Measurements from ENCODE around the gene WAS.

The WAS gene

DNA sequence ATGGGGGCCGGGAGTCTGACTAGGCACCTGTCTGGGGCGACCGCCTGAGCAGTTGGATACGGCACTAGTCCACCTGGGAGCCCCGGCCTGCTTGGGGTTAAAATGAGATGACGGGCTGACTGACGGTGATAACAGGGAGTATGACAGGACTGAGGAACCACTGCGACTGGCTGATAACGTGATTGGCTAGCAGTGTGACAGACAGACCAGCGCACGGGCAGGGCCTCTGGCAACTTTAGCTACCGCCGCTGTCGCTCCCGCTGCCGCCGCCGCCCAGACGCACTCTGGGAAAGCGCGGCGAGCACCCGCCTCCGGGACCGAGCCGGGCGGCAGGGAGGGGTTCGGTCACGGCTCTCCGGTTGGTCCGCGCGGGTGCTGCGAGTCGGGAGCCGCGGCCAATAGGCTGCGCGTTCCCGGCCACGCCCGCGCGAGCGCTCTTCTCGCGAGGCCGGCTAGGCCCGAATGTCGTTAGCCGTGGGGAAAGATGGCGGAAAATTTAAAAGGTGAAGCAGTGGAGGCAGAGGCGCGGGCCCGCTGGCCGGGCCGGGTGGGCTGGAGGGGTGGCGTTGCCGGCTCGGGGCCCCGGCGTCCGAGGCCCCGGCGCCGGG lies 12.8 kb downstream of the WAS start, which contains the start of gene SUV39H1:
Gene SUV39H1, plus strand, starts transcription at position 434 of the 608 bp plus-strand sequence. Its CDS starts 51 bp downstream, at position 485.
- TF ChIP-seq, protein P1, sequence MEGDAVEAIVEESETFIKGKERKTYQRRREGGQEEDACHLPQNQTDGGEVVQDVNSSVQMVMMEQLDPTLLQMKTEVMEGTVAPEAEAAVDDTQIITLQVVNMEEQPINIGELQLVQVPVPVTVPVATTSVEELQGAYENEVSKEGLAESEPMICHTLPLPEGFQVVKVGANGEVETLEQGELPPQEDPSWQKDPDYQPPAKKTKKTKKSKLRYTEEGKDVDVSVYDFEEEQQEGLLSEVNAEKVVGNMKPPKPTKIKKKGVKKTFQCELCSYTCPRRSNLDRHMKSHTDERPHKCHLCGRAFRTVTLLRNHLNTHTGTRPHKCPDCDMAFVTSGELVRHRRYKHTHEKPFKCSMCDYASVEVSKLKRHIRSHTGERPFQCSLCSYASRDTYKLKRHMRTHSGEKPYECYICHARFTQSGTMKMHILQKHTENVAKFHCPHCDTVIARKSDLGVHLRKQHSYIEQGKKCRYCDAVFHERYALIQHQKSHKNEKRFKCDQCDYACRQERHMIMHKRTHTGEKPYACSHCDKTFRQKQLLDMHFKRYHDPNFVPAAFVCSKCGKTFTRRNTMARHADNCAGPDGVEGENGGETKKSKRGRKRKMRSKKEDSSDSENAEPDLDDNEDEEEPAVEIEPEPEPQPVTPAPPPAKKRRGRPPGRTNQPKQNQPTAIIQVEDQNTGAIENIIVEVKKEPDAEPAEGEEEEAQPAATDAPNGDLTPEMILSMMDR (IDR thresholded peaks at IDR 0.05; ENCODE audit: borderline replicate concordance, control extremely low read depth, extremely low read depth, insufficient read depth, missing control alignments), result no peak
- DNase-seq (ENCODE audit: low spot score), result peak; percentile 94
- in situ Hi-C loops (cut with MboI; ENCODE audit: low sequenced_read_pairs, unreplicated experiment), result no loop called here

DNA sequence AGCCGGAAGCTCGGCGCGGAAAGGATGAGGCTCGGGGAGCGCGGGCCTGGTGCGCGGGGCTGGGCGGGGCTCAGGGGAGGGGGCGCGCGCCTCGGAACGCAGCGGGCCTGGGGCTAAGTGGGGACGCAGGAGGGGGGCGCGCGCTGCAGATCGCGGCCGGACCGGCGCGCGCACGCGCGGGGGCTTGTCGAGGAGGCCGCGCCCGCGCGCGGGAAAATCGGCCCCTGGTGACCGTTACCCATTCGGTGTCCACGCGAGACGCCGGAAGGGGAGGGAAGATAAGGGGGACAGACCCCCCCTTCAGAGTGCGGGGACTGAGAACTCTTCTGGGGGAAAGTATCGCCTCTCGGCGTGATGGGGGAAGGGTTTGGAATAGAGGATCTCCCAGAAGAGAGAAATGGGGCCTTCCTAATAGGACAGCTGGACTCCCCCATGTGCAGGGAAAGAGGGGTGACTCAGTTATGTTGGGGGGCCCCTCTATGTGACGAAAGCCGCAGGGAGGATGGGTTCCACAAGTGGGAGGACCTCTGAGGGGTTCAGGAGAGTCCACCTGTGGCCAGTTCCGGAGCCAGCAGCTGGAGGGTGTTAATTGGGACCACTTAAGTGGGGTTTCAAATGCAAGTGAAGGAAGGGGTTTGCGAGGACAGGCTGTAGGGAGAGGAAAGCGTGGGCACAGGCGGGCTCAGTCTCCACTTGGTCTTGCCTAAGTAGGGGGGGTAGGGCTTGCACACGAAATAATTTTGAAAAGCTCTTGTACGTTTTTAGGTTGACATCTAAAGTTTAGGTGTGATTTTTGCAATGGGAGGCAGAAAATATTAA lies 13.5 kb downstream of the WAS start:
- in situ Hi-C loops (cut with MboI; ENCODE audit: low sequenced_read_pairs, unreplicated experiment), result no loop called here
- TF ChIP-seq, protein P1 (IDR thresholded peaks at IDR 0.05; ENCODE audit: borderline replicate concordance, control extremely low read depth, extremely low read depth, insufficient read depth, missing control alignments), result no peak
- peak; percentile 65 for DNase-seq (ENCODE audit: low spot score)

DNA sequence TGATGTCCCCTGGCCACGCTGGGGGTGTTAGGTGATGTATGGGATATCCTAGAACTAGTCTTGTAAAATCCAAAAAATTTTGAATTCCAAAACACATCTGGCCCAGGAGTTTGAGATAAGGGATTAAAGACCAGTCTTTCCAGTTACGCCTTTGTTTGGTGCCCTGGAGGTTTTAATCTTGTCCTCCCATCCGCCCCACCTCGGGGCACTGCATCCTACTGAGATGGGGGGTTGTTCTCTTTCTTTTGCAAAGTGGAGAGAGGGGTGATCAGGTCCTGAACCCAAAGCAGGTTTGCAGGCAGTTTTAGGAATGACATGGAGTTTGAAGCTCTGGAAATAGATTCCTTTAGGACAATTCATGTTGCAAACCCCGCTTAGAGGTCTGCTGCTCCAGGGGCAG lies 14.7 kb downstream of the WAS start:
- TF ChIP-seq, protein P1 (IDR thresholded peaks at IDR 0.05; ENCODE audit: borderline replicate concordance, control extremely low read depth, extremely low read depth, insufficient read depth, missing control alignments), result no peak
- no peak for DNase-seq (ENCODE audit: low spot score)
- in situ Hi-C loops (cut with MboI; ENCODE audit: low sequenced_read_pairs, unreplicated experiment), result no loop called here

DNA sequence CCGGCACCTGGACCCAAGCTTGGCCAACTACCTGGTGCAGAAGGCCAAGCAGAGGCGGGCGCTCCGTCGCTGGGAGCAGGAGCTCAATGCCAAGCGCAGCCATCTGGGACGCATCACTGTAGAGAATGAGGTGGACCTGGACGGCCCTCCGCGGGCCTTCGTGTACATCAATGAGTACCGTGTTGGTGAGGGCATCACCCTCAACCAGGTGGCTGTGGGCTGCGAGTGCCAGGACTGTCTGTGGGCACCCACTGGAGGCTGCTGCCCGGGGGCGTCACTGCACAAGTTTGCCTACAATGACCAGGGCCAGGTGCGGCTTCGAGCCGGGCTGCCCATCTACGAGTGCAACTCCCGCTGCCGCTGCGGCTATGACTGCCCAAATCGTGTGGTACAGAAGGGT lies 16.6 kb downstream of the WAS start:
- no peak for DNase-seq (ENCODE audit: low spot score)
- TF ChIP-seq, protein P1 (IDR thresholded peaks at IDR 0.05; ENCODE audit: borderline replicate concordance, control extremely low read depth, extremely low read depth, insufficient read depth, missing control alignments), result no peak
- in situ Hi-C loops (cut with MboI; ENCODE audit: low sequenced_read_pairs, unreplicated experiment), result no loop called here

DNA sequence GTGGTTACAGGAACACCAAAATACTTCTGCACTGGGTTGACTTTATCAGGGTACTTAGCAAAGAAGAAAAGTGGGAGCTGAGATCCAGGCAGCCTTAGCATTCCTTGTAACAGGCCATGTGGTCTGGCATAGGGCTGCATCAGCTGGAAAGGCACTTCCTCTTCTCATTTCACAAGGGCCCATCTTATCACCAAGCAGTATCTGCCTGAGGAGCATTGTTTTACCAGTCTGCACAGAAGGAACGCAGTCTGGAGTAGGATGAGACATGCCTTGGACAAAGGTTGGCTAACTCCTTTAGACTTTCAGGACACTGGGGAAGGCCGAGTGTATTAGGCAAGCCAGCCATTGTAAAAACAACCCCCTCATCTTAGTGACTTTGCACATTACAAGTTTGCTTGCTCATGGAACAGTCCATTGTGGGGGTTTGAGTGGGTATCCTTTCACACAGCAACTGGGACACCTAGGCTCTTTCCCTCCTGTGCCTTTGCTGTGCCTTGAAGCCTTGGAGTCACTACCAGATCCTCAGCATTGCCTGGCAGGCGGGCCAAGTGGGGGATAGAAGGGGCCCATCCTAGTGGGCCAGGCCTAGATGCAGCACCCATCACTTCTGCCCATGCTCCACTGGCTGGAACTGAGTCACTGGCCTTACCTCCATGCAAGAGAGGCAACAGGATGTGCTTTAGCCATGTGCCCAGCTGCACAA lies 17.5 kb downstream of the WAS start:
- no peak for DNase-seq (ENCODE audit: low spot score)
- TF ChIP-seq, protein P1 (IDR thresholded peaks at IDR 0.05; ENCODE audit: borderline replicate concordance, control extremely low read depth, extremely low read depth, insufficient read depth, missing control alignments), result no peak
- in situ Hi-C loops (cut with MboI; ENCODE audit: low sequenced_read_pairs, unreplicated experiment), result no loop called here

DNA sequence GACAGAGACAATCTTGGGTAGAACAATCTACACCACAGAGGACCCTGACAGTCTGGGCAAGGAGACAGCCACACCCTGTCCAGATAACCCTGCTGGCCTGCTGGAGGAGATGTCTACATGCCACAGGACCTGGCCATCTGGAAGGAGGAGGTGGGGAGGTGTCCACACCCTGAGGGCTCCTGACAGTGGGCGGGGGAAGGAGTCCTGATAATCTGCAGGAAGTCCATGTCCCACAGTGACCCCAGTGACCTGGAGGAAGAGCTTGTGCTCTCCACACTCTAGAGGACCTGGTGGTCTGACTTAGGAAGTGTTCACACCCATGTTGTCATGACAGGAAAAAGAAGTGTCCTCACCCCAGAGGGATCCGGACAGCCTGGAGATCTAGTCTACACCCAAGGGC lies 18.4 kb downstream of the WAS start:
- DNase-seq (ENCODE audit: low spot score), result no peak
- TF ChIP-seq, protein P1 (IDR thresholded peaks at IDR 0.05; ENCODE audit: borderline replicate concordance, control extremely low read depth, extremely low read depth, insufficient read depth, missing control alignments), result no peak
- in situ Hi-C loops (cut with MboI; ENCODE audit: low sequenced_read_pairs, unreplicated experiment), result no loop called here
